ENCODE results near the gene TTC39C. TPM values are rescaled to one million over a fixed set of nuclear protein-coding genes. Genes with fewer than 3 reads are reported as not detected.
A peak's percentile ranks its signal among the peaks of the same experiment; 100 is the strongest.

The TTC39C gene
- total and polyA plus RNA-seq, 2 experiments from 2014 or later, result 69.4 to 136 TPM

- no peak overlapping the region for H3K4me3 ChIP-seq
- H4K20me1 ChIP-seq (replicated peaks; ENCODE audit: insufficient read depth), result peaks cover 40% of the 10 kb centered on the region
- no peak for TF ChIP-seq CREB1 (CRISPR knock-in tag; IDR thresholded peaks at IDR 0.05; ENCODE audit: low read depth)
- TF ChIP-seq STAT1 (IDR thresholded peaks at IDR 0.05; ENCODE audit: unreplicated experiment), result no peak
- no peak for TF ChIP-seq ETS1 (IDR thresholded peaks at IDR 0.05)
- TF ChIP-seq, protein P1, sequence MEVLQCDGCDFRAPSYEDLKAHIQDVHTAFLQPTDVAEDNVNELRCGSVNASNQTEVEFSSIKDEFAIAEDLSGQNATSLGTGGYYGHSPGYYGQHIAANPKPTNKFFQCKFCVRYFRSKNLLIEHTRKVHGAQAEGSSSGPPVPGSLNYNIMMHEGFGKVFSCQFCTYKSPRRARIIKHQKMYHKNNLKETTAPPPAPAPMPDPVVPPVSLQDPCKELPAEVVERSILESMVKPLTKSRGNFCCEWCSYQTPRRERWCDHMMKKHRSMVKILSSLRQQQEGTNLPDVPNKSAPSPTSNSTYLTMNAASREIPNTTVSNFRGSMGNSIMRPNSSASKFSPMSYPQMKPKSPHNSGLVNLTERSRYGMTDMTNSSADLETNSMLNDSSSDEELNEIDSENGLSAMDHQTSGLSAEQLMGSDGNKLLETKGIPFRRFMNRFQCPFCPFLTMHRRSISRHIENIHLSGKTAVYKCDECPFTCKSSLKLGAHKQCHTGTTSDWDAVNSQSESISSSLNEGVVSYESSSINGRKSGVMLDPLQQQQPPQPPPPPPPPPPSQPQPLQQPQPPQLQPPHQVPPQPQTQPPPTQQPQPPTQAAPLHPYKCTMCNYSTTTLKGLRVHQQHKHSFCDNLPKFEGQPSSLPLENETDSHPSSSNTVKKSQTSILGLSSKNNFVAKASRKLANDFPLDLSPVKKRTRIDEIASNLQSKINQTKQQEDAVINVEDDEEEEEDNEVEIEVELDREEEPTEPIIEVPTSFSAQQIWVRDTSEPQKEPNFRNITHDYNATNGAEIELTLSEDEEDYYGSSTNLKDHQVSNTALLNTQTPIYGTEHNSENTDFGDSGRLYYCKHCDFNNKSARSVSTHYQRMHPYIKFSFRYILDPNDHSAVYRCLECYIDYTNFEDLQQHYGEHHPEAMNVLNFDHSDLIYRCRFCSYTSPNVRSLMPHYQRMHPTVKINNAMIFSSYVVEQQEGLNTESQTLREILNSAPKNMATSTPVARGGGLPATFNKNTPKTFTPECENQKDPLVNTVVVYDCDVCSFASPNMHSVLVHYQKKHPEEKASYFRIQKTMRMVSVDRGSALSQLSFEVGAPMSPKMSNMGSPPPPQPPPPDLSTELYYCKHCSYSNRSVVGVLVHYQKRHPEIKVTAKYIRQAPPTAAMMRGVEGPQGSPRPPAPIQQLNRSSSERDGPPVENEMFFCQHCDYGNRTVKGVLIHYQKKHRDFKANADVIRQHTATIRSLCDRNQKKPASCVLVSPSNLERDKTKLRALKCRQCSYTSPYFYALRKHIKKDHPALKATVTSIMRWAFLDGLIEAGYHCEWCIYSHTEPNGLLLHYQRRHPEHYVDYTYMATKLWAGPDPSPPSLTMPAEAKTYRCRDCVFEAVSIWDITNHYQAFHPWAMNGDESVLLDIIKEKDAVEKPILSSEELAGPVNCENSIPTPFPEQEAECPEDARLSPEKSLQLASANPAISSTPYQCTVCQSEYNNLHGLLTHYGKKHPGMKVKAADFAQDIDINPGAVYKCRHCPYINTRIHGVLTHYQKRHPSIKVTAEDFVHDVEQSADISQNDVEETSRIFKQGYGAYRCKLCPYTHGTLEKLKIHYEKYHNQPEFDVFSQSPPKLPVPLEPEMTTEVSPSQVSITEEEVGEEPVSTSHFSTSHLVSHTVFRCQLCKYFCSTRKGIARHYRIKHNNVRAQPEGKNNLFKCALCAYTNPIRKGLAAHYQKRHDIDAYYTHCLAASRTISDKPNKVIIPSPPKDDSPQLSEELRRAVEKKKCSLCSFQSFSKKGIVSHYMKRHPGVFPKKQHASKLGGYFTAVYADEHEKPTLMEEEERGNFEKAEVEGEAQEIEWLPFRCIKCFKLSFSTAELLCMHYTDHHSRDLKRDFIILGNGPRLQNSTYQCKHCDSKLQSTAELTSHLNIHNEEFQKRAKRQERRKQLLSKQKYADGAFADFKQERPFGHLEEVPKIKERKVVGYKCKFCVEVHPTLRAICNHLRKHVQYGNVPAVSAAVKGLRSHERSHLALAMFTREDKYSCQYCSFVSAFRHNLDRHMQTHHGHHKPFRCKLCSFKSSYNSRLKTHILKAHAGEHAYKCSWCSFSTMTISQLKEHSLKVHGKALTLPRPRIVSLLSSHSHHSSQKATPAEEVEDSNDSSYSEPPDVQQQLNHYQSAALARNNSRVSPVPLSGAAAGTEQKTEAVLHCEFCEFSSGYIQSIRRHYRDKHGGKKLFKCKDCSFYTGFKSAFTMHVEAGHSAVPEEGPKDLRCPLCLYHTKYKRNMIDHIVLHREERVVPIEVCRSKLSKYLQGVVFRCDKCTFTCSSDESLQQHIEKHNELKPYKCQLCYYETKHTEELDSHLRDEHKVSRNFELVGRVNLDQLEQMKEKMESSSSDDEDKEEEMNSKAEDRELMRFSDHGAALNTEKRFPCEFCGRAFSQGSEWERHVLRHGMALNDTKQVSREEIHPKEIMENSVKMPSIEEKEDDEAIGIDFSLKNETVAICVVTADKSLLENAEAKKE (CRISPR knock-in tag; IDR thresholded peaks at IDR 0.05), result no peak
- TF ChIP-seq ZNF114 (CRISPR knock-in tag; IDR thresholded peaks at IDR 0.05), result no peak
- no peak for TF ChIP-seq EZH2phosphoT487 (IDR thresholded peaks at IDR 0.05; ENCODE audit: unreplicated experiment)
- no peak for TF ChIP-seq JUNB (IDR thresholded peaks at IDR 0.05; ENCODE audit: unreplicated experiment)
- no peak for TF ChIP-seq POLR2AphosphoS5 (IDR thresholded peaks at IDR 0.05; ENCODE audit: low read depth)
- TF ChIP-seq NANOG (IDR thresholded peaks at IDR 0.05; ENCODE audit: borderline replicate concordance), result no peak
- TF ChIP-seq, protein P2, sequence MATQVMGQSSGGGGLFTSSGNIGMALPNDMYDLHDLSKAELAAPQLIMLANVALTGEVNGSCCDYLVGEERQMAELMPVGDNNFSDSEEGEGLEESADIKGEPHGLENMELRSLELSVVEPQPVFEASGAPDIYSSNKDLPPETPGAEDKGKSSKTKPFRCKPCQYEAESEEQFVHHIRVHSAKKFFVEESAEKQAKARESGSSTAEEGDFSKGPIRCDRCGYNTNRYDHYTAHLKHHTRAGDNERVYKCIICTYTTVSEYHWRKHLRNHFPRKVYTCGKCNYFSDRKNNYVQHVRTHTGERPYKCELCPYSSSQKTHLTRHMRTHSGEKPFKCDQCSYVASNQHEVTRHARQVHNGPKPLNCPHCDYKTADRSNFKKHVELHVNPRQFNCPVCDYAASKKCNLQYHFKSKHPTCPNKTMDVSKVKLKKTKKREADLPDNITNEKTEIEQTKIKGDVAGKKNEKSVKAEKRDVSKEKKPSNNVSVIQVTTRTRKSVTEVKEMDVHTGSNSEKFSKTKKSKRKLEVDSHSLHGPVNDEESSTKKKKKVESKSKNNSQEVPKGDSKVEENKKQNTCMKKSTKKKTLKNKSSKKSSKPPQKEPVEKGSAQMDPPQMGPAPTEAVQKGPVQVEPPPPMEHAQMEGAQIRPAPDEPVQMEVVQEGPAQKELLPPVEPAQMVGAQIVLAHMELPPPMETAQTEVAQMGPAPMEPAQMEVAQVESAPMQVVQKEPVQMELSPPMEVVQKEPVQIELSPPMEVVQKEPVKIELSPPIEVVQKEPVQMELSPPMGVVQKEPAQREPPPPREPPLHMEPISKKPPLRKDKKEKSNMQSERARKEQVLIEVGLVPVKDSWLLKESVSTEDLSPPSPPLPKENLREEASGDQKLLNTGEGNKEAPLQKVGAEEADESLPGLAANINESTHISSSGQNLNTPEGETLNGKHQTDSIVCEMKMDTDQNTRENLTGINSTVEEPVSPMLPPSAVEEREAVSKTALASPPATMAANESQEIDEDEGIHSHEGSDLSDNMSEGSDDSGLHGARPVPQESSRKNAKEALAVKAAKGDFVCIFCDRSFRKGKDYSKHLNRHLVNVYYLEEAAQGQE (IDR thresholded peaks at IDR 0.05; ENCODE audit: unreplicated experiment), result no peak
- TF ChIP-seq CTCF (conservative IDR thresholded peaks at IDR 0.05; ENCODE audit: low read depth in 2 of 2), result no peak
- TF ChIP-seq ZNF331 (CRISPR knock-in tag; IDR thresholded peaks at IDR 0.05; ENCODE audit: low read depth), result no peak
- no peak for TF ChIP-seq EZH2 (IDR thresholded peaks at IDR 0.05; ENCODE audit: low read depth, unreplicated experiment)
- DNase-seq (ENCODE audit: low spot score), result no peak
- no peaks in the 10 kb centered on the region for H3K27me3 ChIP-seq (ENCODE audit: insufficient read depth)
- peaks cover 100% of the 10 kb centered on the region for H3K79me2 ChIP-seq (replicated peaks; ENCODE audit: insufficient read depth)
- H3K4me1 ChIP-seq (ENCODE audit: insufficient read depth), result peaks cover 23% of the 10 kb centered on the region
- no peak for ATAC-seq
- Mint-ChIP-seq H3K27me3 (ENCODE audit: insufficient read depth, low read depth, poor library complexity) (no peaks in the 10 kb centered on the region), H3K4me1 (peaks cover 13% of the 10 kb centered on the region), H3K4me3 (no peak overlapping the region), H3K9me3 (no peaks in the 10 kb centered on the region), H3K36me3 (ENCODE audit: low read depth) (no peaks in the 10 kb centered on the region), H3K27ac (no peak overlapping the region; the same call in 1 of the 2 replicates)
- no peaks in the 10 kb centered on the region; the same call in 1 of the 2 replicates for H3F3A ChIP-seq (replicated peaks; ENCODE audit: low read depth)
- no peaks in the 10 kb centered on the region for H3K36me3 ChIP-seq (ENCODE audit: insufficient read depth)
- no peaks in the 10 kb centered on the region for H3K9me2 ChIP-seq (ENCODE audit: insufficient read depth)
- no peak overlapping the region for H2AFZ ChIP-seq
- peak overlapping the region; percentile 21; the same call in 1 of the 2 replicates for H3K4me2 ChIP-seq
- peak overlapping the region; percentile 64 for H3K27ac ChIP-seq (ENCODE audit: low read depth)
Observed at GRCh38 chr18:24033641-24034412, 19.3 kb downstream of the TTC39C start.

Data from GM23338 (cell line).